B cell (primary cell): ENCODE results near the gene RBM34.

Source experiments
- CTCF ChIP-seq: fragments of 200-600 bp; IDR thresholded peaks from one replicate; pipeline ENCODE4 v1.8.0; 2022; ENCODE audit warnings: antibody characterized with exemption, mild to moderate bottlenecking
- EZH2 ChIP-seq: IDR thresholded peaks from 2 replicates; pipeline ENCODE4 v1.6.1; 2012; ENCODE audit warnings: borderline replicate concordance, low read depth, mild to moderate bottlenecking, moderate library complexity, low read length; ENCODE audit not compliant: insufficient read depth, poor library complexity, severe bottlenecking

GRCh38 chr1:235106457-235106856 lies 54.6 kb downstream of the RBM34 start:
- TF ChIP-seq CTCF = no peak
- no peak for TF ChIP-seq EZH2
